GM19328 (cell line): Measurements from ENCODE around the gene CPB2.

Source experiments
- ATAC-seq: cut with Tn5 transposase; IDR thresholded peaks from one replicate; pipeline ENCODE4 v1.9.1; 2021; ENCODE audit warnings: mild to moderate bottlenecking, moderate library complexity; ENCODE audit not compliant: unreplicated experiment

The CPB2 gene

GRCh38 chr13:46127358-46128023 lies 22.7 kb upstream of the CPB2 start:
- no peak for ATAC-seq

- no peak for ATAC-seq
These were observed 21.9 kb upstream of the CPB2 start for GRCh38 chr13:46126552-46127357.

- ATAC-seq, result no peak
These were observed 21.2 kb upstream of the CPB2 start for GRCh38 chr13:46126056-46126455.

- ATAC-seq, result no peak
These were observed 20.4 kb upstream of the CPB2 start for GRCh38 chr13:46124967-46125933.

- no peak for ATAC-seq
These were observed 19.7 kb upstream of the CPB2 start for GRCh38 chr13:46124531-46124966.

- ATAC-seq, result no peak
These were observed 17.5 kb upstream of the CPB2 start for GRCh38 chr13:46122304-46122703.

GRCh38 chr13:46121597-46122163 lies 16.8 kb upstream of the CPB2 start:
- ATAC-seq, result no peak

GRCh38 chr13:46121033-46121432 lies 16.2 kb upstream of the CPB2 start:
- ATAC-seq, result no peak

GRCh38 chr13:46119883-46120614 lies 15.2 kb upstream of the CPB2 start:
- ATAC-seq, result no peak

- no peak for ATAC-seq
These were observed 12.0 kb upstream of the CPB2 start for GRCh38 chr13:46116653-46117502.

GRCh38 chr13:46114613-46115012 lies 9.8 kb upstream of the CPB2 start:
- no peak for ATAC-seq

- no peak for ATAC-seq
These were observed 8.8 kb upstream of the CPB2 start for GRCh38 chr13:46113596-46113995.

- no peak for ATAC-seq
These were observed 6.3 kb upstream of the CPB2 start for GRCh38 chr13:46111151-46111550.

- ATAC-seq, result no peak
These were observed 4.6 kb upstream of the CPB2 start for GRCh38 chr13:46109451-46109850.

GRCh38 chr13:46106839-46107371 lies 2.1 kb upstream of the CPB2 start:
- ATAC-seq, result no peak

GRCh38 chr13:46103037-46103436 lies 1.8 kb downstream of the CPB2 start:
- no peak for ATAC-seq

GRCh38 chr13:46102255-46102605 lies 2.6 kb downstream of the CPB2 start:
- no peak for ATAC-seq

- no peak for ATAC-seq
These were observed 3.2 kb downstream of the CPB2 start for GRCh38 chr13:46101484-46102254.
